Stomach (tissue), 9 donors: ENCODE results near the gene FMC1. TPM values are rescaled to one million over a fixed set of nuclear protein-coding genes. Genes with fewer than 3 reads are reported as not detected.

Experiments used
- DNase-seq, 2 donors: peaks; one replicate each; pipeline versions ENCODE4 v3.0.0 to v3.0.0-alpha.2; 2013 to 2019
- H3K27ac ChIP-seq, 5 donors: fragments of 200-600 bp in 4 of 5; sonication (generic) in 4 of 5; one replicate each; pipeline ENCODE4 v1.5.1; 2013 to 2019; ENCODE audit warnings: mild to moderate bottlenecking in 1 of 5, moderate library complexity in 1 of 5
- H3K27me3 ChIP-seq, 3 donors: fragments of 200-600 bp; sonication (generic); one replicate each; pipeline ENCODE4 v1.5.1; 2017 to 2019; ENCODE audit warnings: mixed run types in 1 of 3
- H3K36me3 ChIP-seq, 4 donors: fragments of 200-600 bp; sonication (generic); 1 replicate in 3 of 4; 2 replicates in 1 of 4; pipeline ENCODE4 v1.5.1; 2016 to 2019
- H3K4me1 ChIP-seq, 4 donors: fragments of 200-600 bp; sonication (generic); one replicate each; pipeline ENCODE4 v1.5.1; 2016 to 2019
- H3K4me3 ChIP-seq, 4 donors: fragments of 200-600 bp; sonication (generic) in 3 of 4; one replicate each; pipeline ENCODE4 v1.5.1; 2016 to 2019; ENCODE audit warnings: mild to moderate bottlenecking in 1 of 4
- H3K9me3 ChIP-seq, 4 donors: fragments of 200-600 bp; sonication (generic); one replicate each; pipeline ENCODE4 v1.5.1; 2016 to 2019
- CTCF ChIP-seq, 7 experiments: fragments of 450-650 bp in 4 of 7; fragments of 200-600 bp in 3 of 7; sonication (generic) in 3 of 7; IDR thresholded peaks; one replicate each; pipeline ENCODE4 v1.5.1; 2016 to 2019; ENCODE audit warnings: antibody characterized with exemption in 7 of 7, control low read depth in 2 of 7, mild to moderate bottlenecking in 1 of 7
- EP300 ChIP-seq: sonication (generic); formaldehyde crosslinking; IDR thresholded peaks from one replicate; pipeline ENCODE4 v1.6.1; 2017; ENCODE audit warnings: antibody characterized with exemption
- POLR2A ChIP-seq, 4 donors: fragments of 450-650 bp; IDR thresholded peaks; one replicate each; pipeline ENCODE4 v1.6.1; 2016; ENCODE audit warnings: antibody characterized with exemption in 4 of 4, control low read depth in 2 of 4, mild to moderate bottlenecking in 1 of 4, moderate library complexity in 1 of 4
- POLR2AphosphoS5 ChIP-seq, 3 donors: sonication (generic); formaldehyde crosslinking; IDR thresholded peaks; one replicate each; pipeline ENCODE4 v1.6.1; 2016; ENCODE audit warnings: antibody characterized with exemption in 3 of 3
- WGBS, 5 donors: extraction: QIAGEN DNeasy Blood & Tissue Kit in 3 of 5; methylation state at CpG; one replicate each; pipeline versions ENCODE4 v1.1.5 to v1.1.7; 2013 to 2018; 5-methylcytosine and 5-hydroxymethylcytosine counted together
- intact Hi-C: fragments of 100-400 bp; cut with DNase I; formaldehyde crosslinking; loops from one replicate; pipeline ENCODE4 v1.15.1; 2023; ENCODE audit warnings: low total_unique reads
- polyA plus RNA-seq, 3 donors: library from polyadenylated mRNA; stranded (reverse); fragments of 200-250 nt; gene quantifications; one replicate each; pipeline ENCODE4 v1.2.3, GENCODE V29; 2013
- total RNA-seq, 5 donors: library from RNA; depleted of rRNA; stranded (reverse); fragments of >200 nt; gene quantifications; one replicate each; pipeline versions ENCODE4 v1.1.0 to v1.2.3, GENCODE V29; 2014 to 2016
- donor health status: healthy with polysubstance abuse.
- donor health status: Bipolar disorder and iron deficiency.
- donor health status: healthy.

Gene FMC1
- total and polyA plus RNA-seq, 8 donors: 6.2 to 42.6 (median 13.6) TPM; not detected in 1

GRCh38 chr7:139294241-139294640, 46.9 kb upstream of the FMC1 start:
- no peak overlapping the region for H3K4me3 ChIP-seq
- peaks cover 0 to 56% (median 46%) of the 10 kb centered on the region in 4 donors for H3K36me3 ChIP-seq
- no peaks in the 10 kb centered on the region for H3K27me3 ChIP-seq
- no peak for TF ChIP-seq EP300
- TF ChIP-seq POLR2A (IDR thresholded peaks at IDR 0.05): no peak
- no peak for TF ChIP-seq POLR2AphosphoS5 (IDR thresholded peaks at IDR 0.05)
- TF ChIP-seq CTCF (IDR thresholded peaks at IDR 0.05): no peak
- H3K4me1 ChIP-seq: peaks cover 3 to 24% (median 15%) of the 10 kb centered on the region in 4 donors
- intact Hi-C loops: no loop called here
- DNase-seq: no peak
- 39 to 75% (median 56%) methylated on average over 4 of the region's 4 CpGs for WGBS, 5 donors
- H3K9me3 ChIP-seq: no peaks in the 10 kb centered on the region
- no peak overlapping the region for H3K27ac ChIP-seq

GRCh38 chr7:139294951-139295575, 46.1 kb upstream of the FMC1 start:
- Histone ChIP-seq H3K4me3 (no peak overlapping the region), H3K27me3 (no peaks in the 10 kb centered on the region), H3K36me3 (peaks cover 0 to 52% (median 48%) of the 10 kb centered on the region in 4 donors), H3K27ac (no peak overlapping the region), H3K9me3 (no peaks in the 10 kb centered on the region), H3K4me1 (peaks cover 3 to 25% (median 15%) of the 10 kb centered on the region in 4 donors)
- intact Hi-C loops: no loop called here
- WGBS, 5 donors: 83 to 91% (median 87%) methylated on average over 6 of the region's 6 CpGs
- DNase-seq: no peak
- TF ChIP-seq EP300 (no peak), POLR2A (IDR thresholded peaks at IDR 0.05) (no peak), POLR2AphosphoS5 (IDR thresholded peaks at IDR 0.05) (no peak), CTCF (IDR thresholded peaks at IDR 0.05) (no peak)

DNA sequence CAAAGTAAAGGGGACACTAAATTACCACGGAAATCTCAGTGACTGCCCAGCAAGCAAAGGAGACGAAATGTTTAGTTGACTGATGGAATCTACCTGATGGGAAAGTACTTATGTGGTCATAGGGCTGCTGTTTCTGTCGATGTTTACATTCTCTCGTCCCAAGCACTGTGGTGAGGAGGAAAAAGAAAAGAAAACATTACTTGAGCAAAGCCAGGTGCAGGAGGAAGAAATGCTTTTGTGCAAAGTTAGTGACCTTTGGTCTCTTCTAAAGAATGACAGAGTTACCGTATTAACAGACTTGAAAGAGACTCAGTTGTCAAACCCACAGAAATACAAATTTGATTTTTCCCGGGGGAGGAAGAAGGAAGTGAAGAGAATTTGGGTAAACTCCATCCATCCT, 43.3 kb upstream of the FMC1 start:
- intact Hi-C loops: no loop called here
- 19 to 49% (median 26%) methylated on average over 6 of the region's 6 CpGs for WGBS, 5 donors
- Histone ChIP-seq H3K9me3 (no peaks in the 10 kb centered on the region), H3K27me3 (no peaks in the 10 kb centered on the region), H3K4me3 (peak overlapping the region in 1 of 4 donors; percentile 6), H3K4me1 (peaks cover 3 to 25% (median 15%) of the 10 kb centered on the region in 4 donors), H3K27ac (peak overlapping the region in 3 of 5 donors; percentile 4 to 47 (median 31)), H3K36me3 (peaks cover 0 to 66% (median 58%) of the 10 kb centered on the region in 4 donors)
- peak in 1 of 7 experiments; percentile 5 for TF ChIP-seq CTCF (IDR thresholded peaks at IDR 0.05)
- no peak for TF ChIP-seq POLR2A (IDR thresholded peaks at IDR 0.05)
- TF ChIP-seq POLR2AphosphoS5 (IDR thresholded peaks at IDR 0.05): peak in 1 of 3 donors; percentile 43
- DNase-seq: peak in 1 of 2 donors; percentile 77

DNA sequence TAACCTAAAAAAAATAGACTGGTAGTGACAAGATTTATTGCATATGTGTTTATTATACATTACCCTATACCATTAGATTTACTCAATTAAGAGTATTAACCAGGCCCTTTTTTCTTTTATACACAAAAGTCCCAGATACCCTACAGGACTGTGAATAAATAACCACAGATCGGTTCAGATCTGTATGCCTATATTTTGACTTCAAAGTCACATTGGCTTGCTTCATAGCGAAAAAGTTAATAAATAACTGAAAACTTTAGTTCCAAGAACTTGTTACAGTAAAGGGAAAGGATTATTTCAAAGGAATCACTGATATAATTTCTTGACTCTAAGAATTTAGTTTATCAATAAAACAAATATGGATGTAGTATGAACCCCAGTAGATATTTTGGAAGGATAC, 41.8 kb upstream of the FMC1 start:
- H3K27me3 ChIP-seq: no peaks in the 10 kb centered on the region
- H3K36me3 ChIP-seq: peaks cover 0 to 58% (median 48%) of the 10 kb centered on the region in 4 donors
- peaks cover 0 to 25% (median 13%) of the 10 kb centered on the region in 4 donors for H3K4me1 ChIP-seq
- 40 to 67% (median 44%) methylated on average over 2 of the region's 2 CpGs for WGBS, 5 donors
- H3K27ac ChIP-seq: no peak overlapping the region
- TF ChIP-seq POLR2AphosphoS5 (IDR thresholded peaks at IDR 0.05) (no peak), EP300 (no peak), POLR2A (IDR thresholded peaks at IDR 0.05) (no peak), CTCF (IDR thresholded peaks at IDR 0.05) (no peak)
- DNase-seq: peak in 1 of 2 donors; percentile 10
- H3K9me3 ChIP-seq: no peaks in the 10 kb centered on the region
- intact Hi-C loops: no loop called here
- no peak overlapping the region for H3K4me3 ChIP-seq
